Stimulated activated CD4-positive, alpha-beta T cell treated with anti-CD3 and anti-CD28 coated beads, Interleukin-1b, Interleukin-23, amount 100 ng/mL, for 48 hours (primary cell): Measurements from ENCODE around the gene PDE3B.
"Not testable (repeated sequence)": the region's sequence is repeated elsewhere in the genome, so short reads cannot be mapped to it uniquely, and the experiment has no call there.

ENCODE experiments used
- DNase-seq: peaks from one replicate; pipeline ENCODE4 v3.0.0-alpha.2; 2020

Gene PDE3B

DNA sequence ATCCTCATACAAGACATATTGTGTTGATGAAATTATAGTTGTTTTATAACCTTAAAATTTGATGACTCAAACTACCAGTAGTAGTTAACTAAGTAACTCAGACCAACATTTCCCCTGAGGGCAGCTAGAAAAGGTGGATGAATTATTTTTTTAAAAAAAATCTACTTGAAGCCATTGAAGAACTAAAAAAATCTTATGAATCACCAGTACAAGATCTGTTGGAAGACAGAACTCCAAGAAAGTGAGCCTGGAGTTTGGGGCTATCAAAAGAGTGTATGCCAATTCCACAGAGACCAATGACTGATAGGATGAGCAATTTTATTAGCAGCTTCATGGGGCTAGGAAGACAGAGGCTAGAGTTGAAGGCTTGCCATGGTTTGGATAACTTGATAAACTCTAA, 176.0 kb downstream of the PDE3B start:
- DNase-seq: no peak

DNA sequence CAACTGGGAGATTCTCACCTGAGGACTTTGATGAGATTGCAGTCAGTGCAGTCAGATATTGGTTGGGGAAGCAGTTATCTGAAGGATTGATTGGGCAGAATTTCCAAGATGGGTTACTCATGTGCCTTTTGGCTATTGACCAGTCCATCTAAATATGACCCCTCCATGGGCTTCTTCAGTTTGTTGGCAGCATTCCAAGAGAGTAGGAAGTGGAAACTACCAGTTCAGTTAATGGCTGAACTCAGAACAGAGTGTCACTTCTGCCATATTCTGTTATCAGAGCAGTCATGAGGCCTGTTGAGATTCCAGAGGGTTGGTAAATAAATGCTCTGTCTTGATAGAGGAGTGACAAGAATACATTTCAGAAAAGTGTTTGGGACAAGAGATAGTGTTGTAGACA, 177.4 kb downstream of the PDE3B start:
- DNase-seq: no peak

GRCh38 chr11:14826600-14826999, 183.0 kb downstream of the PDE3B start:
- no peak for DNase-seq

- DNase-seq: peak; percentile 27
Observed at GRCh38 chr11:14835496-14836492, 192.2 kb downstream of the PDE3B start.

DNA sequence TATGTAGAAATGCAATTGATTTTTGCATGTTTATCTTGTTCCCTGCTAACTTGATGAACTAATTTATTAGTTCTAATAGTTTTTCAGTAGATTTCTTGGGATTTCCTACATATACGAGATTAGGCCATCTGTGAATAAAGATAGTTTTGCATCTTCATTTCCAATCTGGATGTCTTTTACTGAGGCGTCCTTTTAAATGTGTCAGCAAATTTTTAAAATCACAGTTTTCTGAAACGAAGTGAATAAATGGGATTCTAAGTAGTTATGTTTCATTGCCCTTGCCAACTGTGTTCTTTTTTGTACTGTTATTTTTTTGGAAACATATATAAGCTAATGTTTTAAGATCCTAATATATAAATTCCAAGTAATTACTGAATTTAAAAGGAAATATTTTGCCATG, 198.4 kb downstream of the PDE3B start:
- no peak for DNase-seq

- peak; percentile 4 for DNase-seq
Observed at GRCh38 chr11:14852571-14853177, 209.1 kb downstream of the PDE3B start.

DNA sequence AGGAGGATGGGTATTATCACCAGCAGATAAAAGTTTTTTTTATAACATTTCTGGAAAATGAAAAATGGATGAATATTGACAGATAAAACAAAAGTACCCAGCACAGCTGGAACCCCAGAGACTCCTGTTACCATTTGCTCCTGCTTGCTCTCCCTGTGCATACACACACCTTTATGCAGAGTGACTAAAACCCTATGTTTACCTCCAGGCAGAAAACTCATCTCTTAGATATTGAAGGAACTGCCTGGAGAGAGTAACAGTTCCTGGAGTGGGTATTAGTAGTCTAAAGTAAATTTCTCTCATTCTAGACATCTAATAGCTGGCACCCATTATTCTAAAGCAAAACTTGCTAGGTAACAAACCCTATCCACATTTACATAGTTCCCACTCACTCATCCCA, 210.5 kb downstream of the PDE3B start:
- no peak for DNase-seq

DNA sequence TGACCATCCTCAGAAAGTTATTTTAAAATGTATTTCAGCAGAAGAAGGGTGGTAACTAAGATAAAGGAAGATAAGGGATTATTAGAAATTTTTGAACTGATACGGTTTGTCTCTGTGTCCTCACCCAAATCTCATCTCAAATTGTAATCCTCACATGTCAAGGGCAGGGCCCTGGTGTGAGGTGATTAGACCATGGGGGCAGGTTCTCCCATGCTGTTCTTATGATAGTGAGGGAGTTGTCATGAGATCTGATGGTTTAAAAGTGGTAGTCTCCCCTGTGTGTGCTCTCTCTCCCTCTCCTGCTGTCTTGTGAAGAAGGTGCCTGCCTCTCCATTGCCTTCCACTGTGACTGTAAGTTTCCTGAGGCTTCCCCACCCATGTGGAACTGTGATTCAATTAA, 212.3 kb downstream of the PDE3B start:
- no peak for DNase-seq

- no peak for DNase-seq
Observed at GRCh38 chr11:14857621-14858020, 214.0 kb downstream of the PDE3B start.

- no peak for DNase-seq
Observed at GRCh38 chr11:14858404-14858803, 214.8 kb downstream of the PDE3B start.

DNA sequence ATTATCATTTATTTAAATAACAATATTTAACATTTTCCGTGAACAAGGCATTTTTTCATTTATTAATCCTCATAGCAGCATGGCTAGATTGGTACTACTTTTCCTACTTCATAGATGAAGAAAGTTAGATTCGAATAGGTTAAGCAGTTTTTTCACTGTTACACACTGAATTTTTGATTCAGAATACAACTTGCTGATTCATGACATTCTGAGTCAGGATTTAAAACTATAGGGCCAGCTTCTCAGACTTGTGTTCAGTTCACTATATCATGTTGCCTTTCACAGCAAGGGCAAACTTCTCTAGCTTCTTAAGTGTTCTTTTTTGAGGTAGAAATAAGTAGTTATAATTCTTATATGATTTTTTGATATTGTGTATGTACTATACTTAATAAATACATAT, 216.9 kb downstream of the PDE3B start:
- no peak for DNase-seq

- no peak for DNase-seq
Observed at GRCh38 chr11:14861680-14862079, 218.1 kb downstream of the PDE3B start.

DNA sequence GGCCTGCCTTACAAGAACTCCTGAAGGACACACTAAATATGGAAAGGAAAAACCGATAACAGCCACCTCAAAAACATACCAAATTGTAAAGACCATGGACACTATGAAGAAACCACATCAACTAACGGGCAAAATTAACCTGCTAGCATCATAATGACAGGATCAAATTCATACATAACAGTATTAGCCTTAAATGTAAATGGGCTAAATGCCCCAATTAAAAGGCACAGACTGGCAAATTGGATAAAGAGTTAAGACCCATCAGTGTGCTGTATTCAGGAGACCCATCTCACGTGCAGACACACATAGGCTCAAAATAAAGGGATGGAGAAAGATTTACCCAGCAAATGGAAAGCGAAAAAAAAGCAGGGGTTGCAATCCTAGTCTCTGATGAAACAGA, 220.2 kb downstream of the PDE3B start:
- not testable (repeated sequence) for DNase-seq

DNA sequence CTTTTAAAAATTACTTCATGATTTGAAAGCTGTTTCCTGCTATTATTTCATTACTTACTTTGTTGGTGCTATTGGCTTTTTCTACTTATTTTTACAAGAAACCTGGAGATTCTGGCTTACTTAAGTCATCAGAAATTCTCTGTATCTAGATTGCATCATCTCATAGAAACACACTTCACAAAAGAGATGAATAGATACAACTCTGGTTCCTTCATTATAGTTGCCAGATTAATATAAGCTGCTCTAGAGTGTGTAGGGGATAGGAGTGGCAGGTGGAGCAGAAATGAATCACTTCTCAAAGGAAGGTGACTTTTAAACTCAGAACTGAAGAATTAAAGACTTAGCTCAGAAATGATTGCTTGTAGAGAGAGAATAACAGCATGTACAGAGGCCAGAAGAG, 228.4 kb downstream of the PDE3B start:
- DNase-seq: no peak

DNA sequence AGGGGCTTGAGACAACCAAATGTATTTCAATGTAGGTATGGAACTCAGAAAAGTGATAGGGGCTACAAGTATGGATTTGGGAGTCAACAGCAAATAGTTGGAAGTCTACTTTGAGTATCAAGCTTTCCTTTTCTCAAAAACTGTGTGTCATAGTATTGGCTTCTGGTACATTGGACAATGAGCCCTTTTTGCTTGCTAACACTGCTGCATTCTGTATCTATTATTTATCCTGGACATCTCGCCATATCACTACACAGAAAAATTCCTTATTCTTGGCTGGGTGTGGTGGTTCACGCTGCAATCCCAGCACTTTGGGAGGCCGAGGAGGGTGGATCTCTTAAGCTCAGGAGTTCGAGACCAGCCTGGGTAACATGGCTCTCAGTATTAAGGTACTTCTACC, 230.0 kb downstream of the PDE3B start:
- no peak for DNase-seq

- no peak for DNase-seq
Observed at GRCh38 chr11:14875163-14875562, 231.6 kb downstream of the PDE3B start.

- DNase-seq: no peak
Observed at GRCh38 chr11:14881576-14882193, 238.1 kb downstream of the PDE3B start.

DNA sequence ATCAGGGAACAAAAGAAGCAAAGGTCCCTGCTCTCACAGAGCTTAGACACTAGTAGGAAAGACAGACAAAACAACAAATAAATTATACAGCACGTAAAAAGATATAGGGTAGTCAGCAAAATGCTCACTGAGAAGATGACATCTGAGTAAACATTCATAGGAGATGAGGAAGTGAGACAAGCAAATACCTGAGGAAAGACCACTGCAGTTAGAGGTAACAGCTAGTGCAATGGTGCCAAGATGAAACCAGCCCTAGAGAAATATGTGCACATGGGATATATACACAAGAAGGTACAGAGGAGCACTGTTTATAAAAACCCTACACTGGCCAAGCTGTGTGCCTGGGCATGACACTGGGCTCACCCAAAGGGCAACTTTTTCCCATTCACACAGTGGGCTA, 238.6 kb downstream of the PDE3B start:
- DNase-seq: no peak

GRCh38 chr11:14883683-14884082, 240.1 kb downstream of the PDE3B start:
- DNase-seq: not testable (repeated sequence)

GRCh38 chr11:14884667-14885273, 241.2 kb downstream of the PDE3B start:
- no peak for DNase-seq

GRCh38 chr11:14886513-14886912, 242.9 kb downstream of the PDE3B start:
- no peak for DNase-seq

DNA sequence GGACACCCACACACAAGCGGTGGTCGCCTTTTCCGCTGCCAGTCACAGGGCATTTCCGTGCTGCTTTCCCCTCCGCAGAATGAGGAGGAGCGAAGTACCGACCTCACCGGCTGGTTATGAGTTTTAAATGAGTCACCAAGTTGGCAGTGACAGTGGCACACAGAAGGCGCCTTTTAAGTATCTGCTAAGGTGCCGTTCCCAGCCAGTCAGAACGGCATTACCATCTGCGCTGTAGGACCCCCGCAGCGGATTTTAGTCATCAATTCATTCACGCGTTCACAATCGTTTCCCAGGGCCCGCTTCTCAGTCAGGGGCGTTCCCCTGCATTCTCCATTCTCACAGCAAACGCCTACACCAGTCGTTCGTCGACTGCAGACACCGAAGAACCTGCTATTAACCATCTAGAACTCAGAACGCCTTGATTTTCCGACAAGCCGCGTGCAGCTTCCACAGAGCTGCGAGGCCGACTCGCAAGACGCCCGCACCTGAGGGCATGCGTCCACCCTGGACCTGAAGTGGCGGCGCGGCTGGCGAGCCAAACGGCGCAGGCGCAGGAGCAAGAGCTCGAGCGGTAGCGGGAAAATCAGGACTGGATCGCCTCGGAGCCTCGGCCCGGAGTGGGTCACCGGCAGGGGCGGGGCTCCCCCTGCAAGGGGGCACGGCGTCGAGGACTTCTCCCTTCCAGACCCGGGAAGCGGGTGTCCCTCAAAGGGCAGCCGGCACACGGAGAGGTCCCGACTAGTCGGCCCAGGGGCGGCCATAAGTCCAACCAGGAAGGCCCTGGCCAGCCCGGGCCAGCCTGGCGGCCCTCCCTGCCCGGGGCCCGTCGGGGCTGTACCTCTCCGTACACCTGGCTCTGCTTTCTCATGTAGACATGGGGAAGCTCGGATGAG, 247.8 kb downstream of the PDE3B start:
- DNase-seq: peak; percentile 91
